NB4 (cell line): ENCODE results near the gene AP4M1.

Experiments
- MYC ChIP-seq: IDR thresholded peaks from 2 replicates; pipeline ENCODE4 v1.6.1; 2011; ENCODE audit warnings: low read depth, low read length
- POLR2A ChIP-seq: IDR thresholded peaks from 2 replicates; pipeline ENCODE4 v1.6.1; 2011; ENCODE audit warnings: mild to moderate bottlenecking; ENCODE audit not compliant: insufficient read length; ENCODE audit errors: extremely low read depth
- TF ChIP-seq, protein P1 (sequence below): IDR thresholded peaks from one replicate; pipeline ENCODE4 v1.5.1; 2012; ENCODE audit warnings: low read depth, low read length
- TF ChIP-seq, protein P2 (sequence below): IDR thresholded peaks from 2 replicates; pipeline ENCODE4 v1.6.1; 2011; ENCODE audit warnings: low read depth, low read length

GRCh38 chr7:100101016-100101862 lies at the start of gene AP4M1, which contains the start of gene MCM7:
- TF ChIP-seq POLR2A (peak; percentile 90), MYC (peak; percentile 94)
- TF ChIP-seq, protein P1, sequence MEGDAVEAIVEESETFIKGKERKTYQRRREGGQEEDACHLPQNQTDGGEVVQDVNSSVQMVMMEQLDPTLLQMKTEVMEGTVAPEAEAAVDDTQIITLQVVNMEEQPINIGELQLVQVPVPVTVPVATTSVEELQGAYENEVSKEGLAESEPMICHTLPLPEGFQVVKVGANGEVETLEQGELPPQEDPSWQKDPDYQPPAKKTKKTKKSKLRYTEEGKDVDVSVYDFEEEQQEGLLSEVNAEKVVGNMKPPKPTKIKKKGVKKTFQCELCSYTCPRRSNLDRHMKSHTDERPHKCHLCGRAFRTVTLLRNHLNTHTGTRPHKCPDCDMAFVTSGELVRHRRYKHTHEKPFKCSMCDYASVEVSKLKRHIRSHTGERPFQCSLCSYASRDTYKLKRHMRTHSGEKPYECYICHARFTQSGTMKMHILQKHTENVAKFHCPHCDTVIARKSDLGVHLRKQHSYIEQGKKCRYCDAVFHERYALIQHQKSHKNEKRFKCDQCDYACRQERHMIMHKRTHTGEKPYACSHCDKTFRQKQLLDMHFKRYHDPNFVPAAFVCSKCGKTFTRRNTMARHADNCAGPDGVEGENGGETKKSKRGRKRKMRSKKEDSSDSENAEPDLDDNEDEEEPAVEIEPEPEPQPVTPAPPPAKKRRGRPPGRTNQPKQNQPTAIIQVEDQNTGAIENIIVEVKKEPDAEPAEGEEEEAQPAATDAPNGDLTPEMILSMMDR: no peak
- TF ChIP-seq, protein P2, sequence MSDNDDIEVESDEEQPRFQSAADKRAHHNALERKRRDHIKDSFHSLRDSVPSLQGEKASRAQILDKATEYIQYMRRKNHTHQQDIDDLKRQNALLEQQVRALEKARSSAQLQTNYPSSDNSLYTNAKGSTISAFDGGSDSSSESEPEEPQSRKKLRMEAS: peak; percentile 99
